AG09319 (cell line): ENCODE results near the gene ANKS6.

Experiments used
- DNase-seq: peaks from one replicate; pipeline ENCODE4 v3.0.0-alpha.2; 2010; ENCODE audit warnings: low read depth; ENCODE audit errors: extremely low read depth
- CTCF ChIP-seq: IDR thresholded peaks from 2 replicates; pipeline ENCODE4 v1.5.1; 2011; ENCODE audit warnings: low read depth, mild to moderate bottlenecking, inconsistent platforms, low read length, moderate library complexity

Gene ANKS6

DNA sequence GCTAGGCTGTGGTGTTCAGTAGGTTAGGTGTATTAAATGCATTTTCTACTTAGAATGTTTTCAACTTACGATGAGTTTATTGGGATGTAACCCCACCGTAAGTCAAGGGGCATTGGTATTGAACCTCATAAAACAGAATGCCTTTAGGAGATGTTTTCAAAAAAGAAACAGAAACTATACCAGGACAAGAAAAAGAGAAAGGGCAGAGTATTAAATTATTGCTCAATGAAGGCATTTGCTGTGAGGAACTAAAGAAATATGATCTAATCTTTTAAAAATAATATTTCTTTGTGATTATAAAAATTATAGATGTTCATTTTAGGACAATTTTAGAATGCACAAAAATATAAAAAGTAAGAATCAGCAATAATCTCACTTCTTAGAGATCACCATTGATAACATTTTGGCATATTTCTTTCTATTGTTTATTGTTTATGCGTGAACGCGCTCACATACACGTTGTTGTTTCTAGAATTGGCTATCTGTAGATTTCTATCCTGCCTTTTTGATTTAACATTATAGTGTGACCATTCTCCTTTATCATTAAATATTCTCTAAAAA is 19.1 kb upstream of the ANKS6 start:
- DNase-seq, result no peak
- TF ChIP-seq CTCF, result no peak

- peak; percentile 50 for DNase-seq
Observed at GRCh38 chr9:98811051-98811650, 14.8 kb upstream of the ANKS6 start.

DNA sequence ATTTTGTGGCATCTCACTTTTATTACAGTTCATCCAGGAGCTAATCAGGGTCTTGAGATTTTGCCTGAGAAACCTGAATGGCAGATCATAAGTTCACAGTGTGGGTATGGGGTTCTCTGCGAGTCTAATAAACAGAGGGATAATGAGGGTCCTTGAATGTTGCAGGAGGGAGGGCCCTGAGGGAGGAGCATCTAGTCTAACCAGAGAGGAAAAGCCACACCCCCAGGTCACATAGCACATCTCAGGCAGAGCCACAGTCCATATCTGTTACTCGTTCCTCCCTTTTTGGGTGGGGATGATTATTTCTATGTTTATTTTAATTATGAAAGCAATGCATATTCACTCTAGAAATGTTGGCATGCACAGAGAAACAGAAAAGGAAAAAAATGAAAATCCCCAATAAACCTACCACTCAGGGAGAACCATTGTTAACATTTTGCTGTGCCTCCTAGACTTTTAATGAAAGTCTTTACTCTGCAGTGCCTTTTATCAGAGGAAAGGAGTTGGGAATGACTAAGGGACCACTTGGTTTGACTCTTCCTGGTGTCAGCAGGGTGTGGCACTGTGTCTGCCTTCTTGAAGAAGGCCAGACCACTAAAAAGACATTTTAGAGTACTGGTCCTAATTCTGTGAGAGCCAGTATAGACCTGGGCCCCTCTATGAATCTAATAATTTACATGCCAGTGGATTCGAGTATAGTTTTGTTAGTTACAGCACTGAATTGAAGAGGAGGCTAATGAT is 13.9 kb upstream of the ANKS6 start:
- no peak for TF ChIP-seq CTCF
- no peak for DNase-seq

More at GRCh38 chr9:98811051-98811650, 14.8 kb upstream of the ANKS6 start:
- no peak for TF ChIP-seq CTCF

DNA sequence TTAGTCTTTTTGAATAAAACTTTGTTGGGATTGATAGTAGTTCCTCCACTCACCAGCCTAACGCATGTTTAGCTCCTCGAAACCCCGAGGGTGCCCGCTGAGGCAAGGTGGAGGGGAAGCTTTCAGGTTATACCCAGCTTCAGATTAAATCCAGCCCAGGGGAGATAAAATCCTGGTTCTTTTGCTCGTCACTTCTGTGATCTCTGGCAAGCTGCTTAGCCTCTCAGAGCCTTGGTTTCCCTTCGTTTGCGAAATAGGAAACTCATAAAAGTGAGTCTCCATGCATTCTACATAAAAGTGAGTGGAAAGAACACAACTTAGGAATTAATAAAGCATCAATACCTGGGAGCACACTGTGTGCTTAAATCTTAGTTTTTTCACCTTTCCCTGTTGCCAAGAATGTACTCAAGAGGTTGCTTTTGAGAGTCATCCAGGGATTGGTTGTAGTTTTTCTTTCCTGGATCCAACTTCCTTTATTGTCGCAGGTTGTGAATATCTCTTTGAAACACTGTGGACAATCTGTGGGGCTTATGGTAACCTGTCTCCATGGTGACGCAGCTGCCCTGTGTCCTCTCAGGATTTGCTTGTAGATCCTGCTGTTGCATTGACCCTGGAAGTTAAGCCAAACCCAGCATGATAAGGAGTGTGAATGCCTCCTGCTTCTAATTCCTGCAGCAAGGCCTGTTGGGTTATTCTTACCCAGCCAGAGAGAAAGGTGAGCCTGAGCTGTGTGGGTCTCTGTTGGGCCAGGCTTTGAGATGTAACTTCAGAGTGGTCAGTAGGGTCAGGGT is 13.2 kb upstream of the ANKS6 start:
- DNase-seq, result no peak
- no peak for TF ChIP-seq CTCF

DNA sequence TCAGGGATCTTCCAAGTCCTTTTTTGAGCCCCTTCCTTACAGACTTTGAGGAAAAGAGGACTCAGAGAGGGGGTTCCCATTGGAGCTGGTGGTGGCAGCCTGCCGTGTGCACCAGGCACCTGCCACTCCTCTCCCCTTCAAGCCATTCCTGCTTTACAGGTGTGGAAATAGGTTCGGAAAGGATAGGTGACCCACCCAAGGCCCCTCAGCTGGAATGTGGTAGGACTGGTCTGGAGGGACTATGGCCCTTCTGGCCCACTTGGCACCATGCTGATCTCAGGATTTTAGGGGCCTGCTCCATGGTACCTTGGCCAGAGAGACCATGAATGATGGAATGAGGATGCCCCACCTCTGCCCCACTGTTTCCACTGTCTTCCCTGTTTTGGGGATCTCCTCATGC is 12.5 kb upstream of the ANKS6 start:
- no peak for TF ChIP-seq CTCF
- no peak for DNase-seq

GRCh38 chr9:98808411-98808815 is 12.1 kb upstream of the ANKS6 start:
- no peak for TF ChIP-seq CTCF
- no peak for DNase-seq
